Muscle layer of duodenum (tissue), 2 donors: Measurements from ENCODE around the gene GCKR.

ENCODE experiments used
- H3K27ac ChIP-seq: one replicate; pipeline ENCODE4 v1.7.0; 2013; ENCODE audit warnings: mild to moderate bottlenecking, low read length
- H3K27me3 ChIP-seq: one replicate; pipeline ENCODE4 v1.7.0; 2013; ENCODE audit warnings: low read depth, mild to moderate bottlenecking, control low read depth, low read length
- H3K36me3 ChIP-seq, 2 donors: one replicate each; pipeline ENCODE4 v1.7.0; 2013; ENCODE audit warnings: low read length in 2 of 2, control low read depth in 1 of 2, mild to moderate bottlenecking in 1 of 2; ENCODE audit not compliant: insufficient read depth in 2 of 2, control insufficient read depth in 1 of 2
- H3K4me1 ChIP-seq, 2 donors: one replicate each; pipeline ENCODE4 v1.7.0; 2013; ENCODE audit warnings: low read length in 2 of 2, mild to moderate bottlenecking in 2 of 2, control low read depth in 1 of 2, moderate library complexity in 1 of 2; ENCODE audit not compliant: insufficient read depth in 2 of 2, control insufficient read depth in 1 of 2
- H3K4me3 ChIP-seq, 2 donors: one replicate each; pipeline ENCODE4 v1.7.0; 2013; ENCODE audit warnings: low read length in 2 of 2, low read depth in 1 of 2, mild to moderate bottlenecking in 1 of 2
- H3K9me3 ChIP-seq, 2 donors: one replicate each; pipeline ENCODE4 v1.7.0; 2013; ENCODE audit warnings: low read length in 2 of 2, control low read depth in 1 of 2, mild to moderate bottlenecking in 1 of 2; ENCODE audit not compliant: control insufficient read depth in 1 of 2
- donor health status: healthy.

The GCKR gene

DNA sequence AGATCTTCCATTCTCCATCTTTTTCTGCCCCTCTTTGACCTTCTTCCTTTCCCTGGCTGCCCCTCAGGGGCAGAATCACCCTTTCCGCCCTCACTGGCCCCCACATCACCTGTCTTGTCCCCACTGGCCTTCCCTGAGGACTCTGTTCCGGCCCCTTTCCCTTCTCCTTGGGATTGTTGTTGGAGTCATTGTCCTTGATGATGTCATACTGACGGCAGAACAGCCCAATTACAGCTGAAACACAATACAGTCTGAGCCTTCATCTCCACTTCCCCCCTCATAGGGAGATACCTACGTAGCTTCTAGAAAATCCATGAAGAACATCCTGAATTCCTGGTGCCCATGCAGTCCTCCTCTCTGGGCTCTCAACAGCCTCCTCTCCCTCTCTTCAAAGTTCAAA lies 4.1 kb upstream of the GCKR start:
- Histone ChIP-seq H3K4me3 (no peak overlapping the region), H3K27me3 (no peaks in the 10 kb centered on the region), H3K9me3 (no peaks in the 10 kb centered on the region), H3K36me3 (peaks cover 0 to 7% of the 10 kb centered on the region in 2 donors), H3K27ac (no peak overlapping the region), H3K4me1 (peaks cover 3 to 10% of the 10 kb centered on the region in 2 donors)

DNA sequence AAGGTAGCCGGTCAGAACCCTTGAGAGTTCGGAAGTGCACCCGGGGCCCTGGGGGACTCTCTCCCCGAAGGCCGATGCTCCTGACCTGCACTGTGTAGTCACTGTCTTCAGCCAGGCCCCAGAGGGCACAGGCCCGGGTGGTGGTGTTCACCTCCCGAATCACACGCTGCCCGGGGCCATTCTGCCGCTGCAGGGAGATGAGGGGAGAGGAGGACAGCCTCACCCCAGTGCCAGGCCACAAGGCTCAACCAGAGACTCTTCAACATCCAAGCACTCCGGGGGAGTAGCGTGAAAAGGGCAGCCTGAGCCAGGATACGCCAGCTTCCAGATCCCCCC lies 2.7 kb upstream of the GCKR start:
- no peaks in the 10 kb centered on the region for H3K27me3 ChIP-seq
- H3K27ac ChIP-seq, result no peak overlapping the region
- H3K4me3 ChIP-seq, result peak overlapping the region; percentile 41 to 70

GRCh38 chr2:27494284-27494943 lies 2.2 kb upstream of the GCKR start:
- Histone ChIP-seq H3K4me1 (peaks cover 0 to 3% of the 10 kb centered on the region in 2 donors), H3K36me3 (peaks cover 0 to 7% of the 10 kb centered on the region in 2 donors), H3K4me3 (peak overlapping the region; percentile 41 to 70), H3K9me3 (no peaks in the 10 kb centered on the region), H3K27me3 (no peaks in the 10 kb centered on the region), H3K27ac (no peak overlapping the region)

More for the DNA sequence above, 2.7 kb upstream of the GCKR start:
- Histone ChIP-seq H3K36me3 (peaks cover 0 to 7% of the 10 kb centered on the region in 2 donors), H3K4me1 (peaks cover 3 to 5% of the 10 kb centered on the region in 2 donors), H3K9me3 (no peaks in the 10 kb centered on the region)

GRCh38 chr2:27494944-27495554 lies 1.6 kb upstream of the GCKR start, which contains the start of gene FNDC4:
Gene FNDC4 (minus strand): TSS chr2:27495200. CDS start chr2:27494679, 521 bp downstream.
- peak within 1 kb of the TSS; percentile 49 to 70 for H3K4me3 ChIP-seq
- no peak within 1 kb of the TSS for H3K27ac ChIP-seq
- peaks cover 0 to 2% of the 10 kb centered on the region in 2 donors for H3K4me1 ChIP-seq
- peaks cover 0 to 7% of the 10 kb centered on the region in 2 donors for H3K36me3 ChIP-seq
- no peaks in the 10 kb centered on the region for H3K9me3 ChIP-seq
- no peaks in the 10 kb centered on the region for H3K27me3 ChIP-seq

DNA sequence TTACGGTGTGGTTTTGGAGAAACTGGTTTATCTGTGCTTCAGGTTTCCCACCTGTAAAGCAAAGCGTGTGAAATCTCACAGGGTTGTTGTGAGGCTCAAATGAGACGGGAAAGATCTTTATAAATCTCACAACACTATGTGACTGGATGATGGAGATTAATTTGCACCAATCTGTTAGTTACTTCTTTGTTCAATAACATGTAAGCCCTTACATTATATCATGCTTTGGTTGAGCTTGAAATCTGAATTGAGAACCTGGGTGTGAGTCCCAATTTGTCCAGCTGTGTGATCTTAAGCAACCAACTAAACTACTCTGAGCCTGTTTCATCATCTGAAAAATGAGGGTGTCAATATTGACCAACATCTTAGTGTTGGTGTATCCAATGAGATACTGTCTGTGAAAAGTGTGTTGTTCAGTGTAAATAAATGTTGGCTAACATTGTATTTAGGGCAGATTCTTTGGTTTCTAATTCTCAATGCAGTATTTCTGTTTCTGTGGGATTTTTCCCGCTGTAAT lies 741 bp upstream of the GCKR start:
- no peak overlapping the region for H3K27ac ChIP-seq
- H3K4me3 ChIP-seq, result no peak overlapping the region
- H3K9me3 ChIP-seq, result no peaks in the 10 kb centered on the region
- H3K36me3 ChIP-seq, result peaks cover 0 to 7% of the 10 kb centered on the region in 2 donors
- no peaks in the 10 kb centered on the region for H3K4me1 ChIP-seq
- no peaks in the 10 kb centered on the region for H3K27me3 ChIP-seq

DNA sequence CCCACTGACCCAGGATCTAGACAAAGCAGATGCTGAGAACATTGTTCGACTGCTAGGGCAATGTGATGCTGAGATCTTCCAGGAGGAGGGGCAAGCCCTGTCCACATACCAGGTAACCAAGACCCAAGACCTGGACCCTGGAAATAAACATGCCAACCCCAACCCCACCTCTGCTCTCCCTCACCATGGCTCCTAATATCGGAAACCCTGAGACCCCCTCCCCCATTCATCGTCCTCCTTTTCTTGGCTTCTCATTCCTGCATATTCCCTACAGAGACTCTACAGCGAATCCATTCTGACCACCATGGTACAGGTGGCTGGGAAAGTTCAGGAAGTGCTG lies 619 bp downstream of the GCKR start:
- no peaks in the 10 kb centered on the region for H3K9me3 ChIP-seq

GRCh38 chr2:27498975-27499374 lies 2.3 kb downstream of the GCKR start:
- no peaks in the 10 kb centered on the region for H3K9me3 ChIP-seq
- no peak overlapping the region for H3K27ac ChIP-seq
- no peaks in the 10 kb centered on the region for H3K27me3 ChIP-seq
- no peak overlapping the region for H3K4me3 ChIP-seq
- H3K4me1 ChIP-seq, result no peaks in the 10 kb centered on the region
- no peaks in the 10 kb centered on the region for H3K36me3 ChIP-seq

More for the DNA sequence above, 619 bp downstream of the GCKR start:
- H3K27ac ChIP-seq, result no peak overlapping the region
- no peaks in the 10 kb centered on the region for H3K27me3 ChIP-seq
- H3K4me3 ChIP-seq, result no peak overlapping the region
- no peaks in the 10 kb centered on the region for H3K4me1 ChIP-seq
- no peaks in the 10 kb centered on the region for H3K36me3 ChIP-seq

DNA sequence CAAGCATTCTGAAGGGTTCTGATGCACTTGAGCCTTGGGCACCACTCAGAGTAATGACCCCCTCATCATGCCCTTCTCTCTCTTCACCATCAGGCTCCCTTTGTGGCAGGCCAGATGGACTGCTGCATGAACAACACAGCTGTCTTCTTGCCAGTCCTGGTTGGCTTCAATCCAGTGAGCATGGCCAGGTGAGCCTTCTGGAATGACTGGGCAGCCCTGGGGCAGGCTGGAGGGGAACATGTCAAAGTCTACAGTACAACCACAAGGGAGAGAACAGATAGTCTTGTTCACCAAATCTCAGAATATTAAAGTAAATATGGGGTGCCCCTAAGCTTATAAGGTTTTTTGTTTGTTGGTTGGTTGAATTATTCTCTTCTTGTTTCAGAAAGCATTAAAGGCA lies 4.4 kb downstream of the GCKR start:
- no peaks in the 10 kb centered on the region for H3K4me1 ChIP-seq
- no peaks in the 10 kb centered on the region for H3K27me3 ChIP-seq
- H3K36me3 ChIP-seq, result no peaks in the 10 kb centered on the region
- H3K9me3 ChIP-seq, result no peaks in the 10 kb centered on the region
- no peak overlapping the region for H3K27ac ChIP-seq
- no peak overlapping the region for H3K4me3 ChIP-seq

DNA sequence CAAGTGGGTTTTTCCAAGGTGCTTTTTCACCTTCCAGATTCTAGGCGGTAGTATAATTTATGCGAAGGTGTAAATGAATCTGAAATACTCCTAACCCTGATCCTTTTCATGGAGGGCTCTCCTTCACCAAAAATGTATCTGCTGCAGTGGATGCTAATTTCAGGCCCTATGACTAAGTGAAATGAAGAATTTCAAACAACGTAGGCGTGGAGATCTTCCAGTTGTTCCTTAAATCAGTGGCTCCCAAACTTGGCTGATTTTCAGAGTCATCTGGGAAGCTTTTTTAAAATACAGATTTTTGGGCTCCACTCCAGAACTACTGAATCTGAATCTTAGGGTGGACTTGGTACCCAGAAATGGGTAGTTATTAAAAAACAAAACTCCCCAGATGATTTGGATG lies 5.5 kb downstream of the GCKR start:
- Histone ChIP-seq H3K9me3 (no peaks in the 10 kb centered on the region), H3K36me3 (no peaks in the 10 kb centered on the region), H3K27ac (no peak overlapping the region), H3K27me3 (no peaks in the 10 kb centered on the region), H3K4me1 (no peaks in the 10 kb centered on the region), H3K4me3 (no peak overlapping the region)

GRCh38 chr2:27506587-27506986 lies 9.9 kb downstream of the GCKR start:
- no peaks in the 10 kb centered on the region for H3K4me1 ChIP-seq
- H3K4me3 ChIP-seq, result no peak overlapping the region
- no peaks in the 10 kb centered on the region for H3K27me3 ChIP-seq
- no peaks in the 10 kb centered on the region for H3K36me3 ChIP-seq
- H3K9me3 ChIP-seq, result no peaks in the 10 kb centered on the region
- H3K27ac ChIP-seq, result no peak overlapping the region

- H3K4me3 ChIP-seq, result no peak overlapping the region
Observed at GRCh38 chr2:27507293-27507692, 10.7 kb downstream of the GCKR start.

More at GRCh38 chr2:27507293-27507692, 10.7 kb downstream of the GCKR start:
- H3K27me3 ChIP-seq, result no peaks in the 10 kb centered on the region
- no peaks in the 10 kb centered on the region for H3K36me3 ChIP-seq
- H3K27ac ChIP-seq, result no peak overlapping the region
- no peaks in the 10 kb centered on the region for H3K4me1 ChIP-seq
- H3K9me3 ChIP-seq, result no peaks in the 10 kb centered on the region
